Activated T-helper 1 cell treated with anti-CD3 and anti-CD28 coated beads, Interleukin-2, amount 50 U/mL, for 16 hours (primary cell): ENCODE data around the gene GPR15.

Source experiments
- DNase-seq, 2 donors: peaks; one replicate each; pipeline ENCODE4 v3.0.0-alpha.2; 2020; ENCODE audit warnings: low read depth in 1 of 2, low spot score in 1 of 2

The GPR15 gene

GRCh38 chr3:98582042-98582441, 50.3 kb downstream of the GPR15 start:
- DNase-seq = no peak

- DNase-seq = no peak
Observed at GRCh38 chr3:98583766-98584165, 52.0 kb downstream of the GPR15 start.
